Measurements from ENCODE around the gene MAPK8IP1.

The MAPK8IP1 gene

DNA sequence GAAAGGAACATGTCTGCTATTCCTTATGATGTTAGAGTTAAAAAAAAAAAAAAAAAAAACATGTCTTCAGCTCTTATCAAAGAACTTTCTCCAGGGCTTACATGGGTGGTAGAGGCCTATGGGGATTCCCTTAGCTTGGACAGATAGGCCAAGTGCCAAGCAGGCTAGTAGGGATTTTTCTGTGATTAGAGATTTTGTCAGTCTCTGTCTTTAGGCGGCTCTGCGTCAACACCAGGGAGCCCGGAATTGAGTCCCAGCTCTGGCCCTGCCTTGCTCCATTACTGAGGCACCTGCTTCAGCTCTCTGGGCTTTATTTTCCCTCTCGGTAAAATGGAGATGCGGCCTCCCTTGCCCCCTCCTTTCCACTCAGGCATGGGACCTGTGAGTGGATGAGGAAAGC is 25.1 kb upstream of the MAPK8IP1 start:
- DNase-seq = no peak

DNA sequence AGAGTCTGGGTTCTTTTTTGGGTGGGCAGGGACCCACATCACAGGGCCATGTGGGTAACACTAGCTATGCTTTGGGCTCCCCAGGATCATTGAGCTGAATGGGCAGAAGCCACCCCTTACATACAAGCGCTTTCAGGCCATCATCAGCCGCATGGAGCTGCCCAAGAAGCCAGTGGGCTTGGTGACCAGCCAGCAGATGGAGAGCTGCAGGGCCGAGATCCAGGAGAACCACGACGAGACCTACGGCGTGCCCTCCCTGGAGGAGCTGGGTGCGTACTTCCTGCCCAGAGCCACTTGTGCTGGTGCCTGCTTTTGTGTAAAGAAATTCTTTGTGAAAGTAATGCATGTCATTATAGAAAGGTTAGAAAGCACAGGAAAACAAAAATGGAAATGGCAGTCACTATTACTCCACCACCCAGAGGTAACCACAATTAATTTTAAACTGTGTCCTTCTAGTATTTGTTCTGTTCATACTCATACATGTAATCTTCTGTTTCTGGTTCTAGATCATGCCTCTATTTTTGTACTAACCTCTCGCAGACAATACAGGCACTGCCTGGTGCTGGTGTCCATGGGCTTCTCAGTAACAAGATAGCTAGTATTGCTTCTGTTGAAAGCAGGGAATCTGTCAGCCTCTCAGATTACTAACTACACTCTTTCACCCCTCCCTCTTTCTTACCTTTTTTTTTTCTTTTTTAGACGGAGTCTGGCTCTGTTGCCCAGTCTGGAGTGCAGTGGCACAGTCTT is 24.5 kb upstream of the MAPK8IP1 start:
- DNase-seq = no peak

DNA sequence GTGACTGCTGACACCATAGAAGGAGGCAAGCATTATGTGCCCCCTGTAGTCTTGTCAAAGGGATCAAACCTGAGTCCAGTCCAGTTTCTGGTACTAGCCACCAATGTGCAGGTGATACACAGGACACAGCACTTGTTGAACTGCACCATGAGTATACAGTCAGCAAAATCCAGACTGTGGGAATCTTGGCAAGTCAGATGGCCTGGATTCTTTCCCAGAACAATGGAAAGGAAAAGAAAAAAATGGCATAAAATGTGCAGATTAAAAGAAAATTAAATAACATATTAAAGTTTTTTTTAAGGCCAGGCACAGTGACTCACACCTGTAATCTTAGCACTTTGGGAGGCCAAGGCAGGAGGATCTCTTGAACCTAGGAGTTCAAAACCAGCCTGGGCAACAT is 21.4 kb upstream of the MAPK8IP1 start:
- no peak for DNase-seq

DNA sequence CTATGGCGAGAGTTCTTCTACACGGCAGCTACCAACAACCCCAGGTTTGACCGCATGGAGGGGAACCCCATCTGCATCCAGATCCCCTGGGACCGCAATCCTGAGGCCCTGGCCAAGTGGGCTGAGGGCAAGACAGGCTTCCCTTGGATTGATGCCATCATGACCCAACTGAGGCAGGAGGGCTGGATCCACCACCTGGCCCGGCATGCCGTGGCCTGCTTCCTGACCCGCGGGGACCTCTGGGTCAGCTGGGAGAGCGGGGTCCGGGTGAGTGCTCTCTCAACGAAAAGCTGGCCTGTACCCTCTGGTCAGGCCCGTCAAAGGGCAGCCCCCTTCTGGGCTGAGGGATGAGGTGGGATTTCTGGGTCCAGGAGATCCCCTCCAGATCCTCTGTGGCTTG is 15.9 kb upstream of the MAPK8IP1 start:
- no peak for DNase-seq

DNA sequence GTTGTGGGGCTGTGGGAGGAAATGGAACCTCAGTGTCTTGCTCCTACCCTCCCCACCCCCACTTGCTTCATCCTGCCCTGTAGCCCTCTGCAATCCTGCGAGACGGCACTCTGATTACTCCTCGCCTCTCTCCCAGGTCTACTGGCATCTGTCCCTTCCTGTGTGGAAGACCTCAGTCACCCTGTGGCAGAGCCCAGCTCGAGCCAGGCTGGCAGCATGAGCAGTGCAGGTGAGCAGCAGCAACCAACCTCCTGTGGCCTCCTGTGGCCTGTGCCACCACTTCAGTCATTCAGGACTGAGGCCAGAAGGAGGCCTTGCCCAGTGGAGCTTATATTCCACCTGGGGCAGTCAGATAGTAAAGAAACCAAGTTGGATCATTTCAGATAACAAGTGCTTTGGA is 14.7 kb upstream of the MAPK8IP1 start:
- DNase-seq = no peak

DNA sequence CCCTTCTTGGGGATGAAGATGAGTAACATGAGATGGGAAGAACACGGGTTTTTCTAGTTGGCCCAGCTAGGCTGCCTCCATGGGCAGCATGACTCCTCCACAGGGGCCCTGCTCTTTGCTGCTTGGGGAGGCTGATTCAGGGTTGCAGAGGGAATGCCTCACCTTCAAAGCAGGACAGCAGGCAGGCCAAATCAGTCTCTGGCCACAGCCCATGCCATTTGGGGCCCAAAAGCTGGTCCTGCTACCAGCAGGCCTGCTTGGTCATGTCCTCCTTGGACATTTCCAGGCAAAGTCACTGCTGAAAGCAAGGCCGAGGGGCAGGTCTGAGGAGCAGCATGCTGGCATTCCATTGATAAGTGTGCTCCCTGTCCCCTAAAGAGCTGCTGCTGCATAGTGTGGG is 13.8 kb upstream of the MAPK8IP1 start:
- no peak for DNase-seq

DNA sequence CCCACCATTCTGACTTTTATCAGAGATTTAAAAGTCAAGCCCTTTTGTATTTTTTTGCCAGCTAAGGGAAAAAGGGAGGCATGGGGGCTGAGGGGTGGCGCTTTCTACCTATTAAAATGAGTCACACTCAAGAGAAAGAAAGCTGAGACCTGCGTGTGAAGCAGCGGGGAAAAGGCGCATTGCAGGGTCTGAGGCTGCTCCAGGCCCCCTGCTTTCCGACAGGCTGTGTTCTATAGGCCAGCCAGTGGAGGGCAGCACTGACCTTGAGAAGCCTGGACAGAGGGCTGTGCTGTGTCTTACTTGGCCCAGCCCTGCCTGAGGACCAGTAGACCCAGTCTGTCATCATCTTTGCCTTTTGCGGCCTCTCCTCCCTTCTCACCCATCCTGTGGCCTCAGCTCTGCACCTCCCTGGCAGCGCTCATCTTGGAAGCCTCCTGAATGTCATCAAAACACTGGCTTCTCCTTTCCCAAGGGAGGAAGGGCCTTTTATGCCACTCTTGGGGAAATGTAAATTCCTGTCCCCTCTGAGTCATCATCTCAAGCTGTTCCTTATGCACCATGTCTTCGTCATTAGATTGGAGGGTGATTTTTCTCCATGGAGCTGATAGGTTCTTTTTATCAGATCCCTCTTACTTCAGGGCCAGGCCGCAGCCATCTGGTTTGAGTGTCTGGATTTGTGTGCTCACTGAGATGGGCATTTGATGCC is 12.6 kb upstream of the MAPK8IP1 start:
- peak; percentile 86 for DNase-seq

DNA sequence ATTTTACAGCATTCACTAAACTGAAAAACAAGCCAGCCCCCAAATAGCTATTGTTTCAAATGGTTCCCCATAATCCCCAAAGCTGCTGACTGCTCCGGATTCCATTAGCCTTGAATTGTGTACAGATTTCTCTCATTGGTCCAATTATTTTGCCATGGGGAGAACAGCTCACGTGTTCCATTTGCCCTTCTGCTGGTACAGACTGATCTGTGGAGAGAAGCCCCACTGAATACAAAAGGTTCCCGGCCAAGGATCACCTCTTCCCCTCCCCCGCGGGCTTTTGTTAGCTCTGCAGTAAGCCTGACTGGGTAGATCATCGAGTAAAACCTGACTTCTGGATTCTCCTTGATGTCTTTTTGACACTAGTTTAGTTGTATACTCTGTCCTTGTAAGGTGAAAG is 9.1 kb upstream of the MAPK8IP1 start:
- no peak for DNase-seq

DNA sequence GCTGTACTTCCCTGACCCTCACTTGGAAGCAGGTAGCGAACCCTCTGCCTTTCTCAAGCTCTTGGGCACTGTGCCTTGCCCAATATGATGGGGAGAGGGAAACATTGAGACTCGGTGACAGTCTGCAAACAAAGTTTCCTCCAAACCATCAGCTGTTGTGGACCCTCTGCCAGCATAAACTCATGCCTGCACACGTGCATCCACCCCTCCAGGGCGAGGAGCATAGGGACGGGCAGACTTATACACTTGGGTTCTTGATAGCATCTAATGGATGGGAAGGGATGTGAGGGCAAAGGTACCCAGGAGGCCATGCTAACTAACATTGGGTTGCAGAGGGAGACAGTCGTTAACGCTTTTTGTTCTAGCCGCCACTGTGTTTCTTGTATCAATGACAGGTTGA is 8.2 kb upstream of the MAPK8IP1 start:
- DNase-seq = no peak

DNA sequence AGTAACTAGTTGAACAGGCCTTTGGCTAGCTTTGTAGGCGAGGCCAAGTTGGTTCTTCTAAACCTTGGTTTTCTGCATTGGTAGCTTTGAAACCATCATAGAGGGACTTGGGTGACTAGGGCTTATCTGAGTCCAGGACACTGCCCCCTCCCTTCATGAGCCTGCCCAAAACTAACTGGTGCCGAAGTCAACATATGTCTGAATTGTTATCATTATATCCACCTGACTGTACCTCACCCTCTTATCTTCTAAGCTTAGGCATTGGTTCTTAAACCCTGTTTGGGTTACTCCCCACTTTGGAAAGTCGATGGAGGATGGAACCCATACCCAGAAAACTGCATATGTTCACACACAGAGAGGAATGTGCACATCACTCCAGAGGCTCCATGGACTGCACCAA is 7.6 kb upstream of the MAPK8IP1 start:
- DNase-seq = no peak

DNA sequence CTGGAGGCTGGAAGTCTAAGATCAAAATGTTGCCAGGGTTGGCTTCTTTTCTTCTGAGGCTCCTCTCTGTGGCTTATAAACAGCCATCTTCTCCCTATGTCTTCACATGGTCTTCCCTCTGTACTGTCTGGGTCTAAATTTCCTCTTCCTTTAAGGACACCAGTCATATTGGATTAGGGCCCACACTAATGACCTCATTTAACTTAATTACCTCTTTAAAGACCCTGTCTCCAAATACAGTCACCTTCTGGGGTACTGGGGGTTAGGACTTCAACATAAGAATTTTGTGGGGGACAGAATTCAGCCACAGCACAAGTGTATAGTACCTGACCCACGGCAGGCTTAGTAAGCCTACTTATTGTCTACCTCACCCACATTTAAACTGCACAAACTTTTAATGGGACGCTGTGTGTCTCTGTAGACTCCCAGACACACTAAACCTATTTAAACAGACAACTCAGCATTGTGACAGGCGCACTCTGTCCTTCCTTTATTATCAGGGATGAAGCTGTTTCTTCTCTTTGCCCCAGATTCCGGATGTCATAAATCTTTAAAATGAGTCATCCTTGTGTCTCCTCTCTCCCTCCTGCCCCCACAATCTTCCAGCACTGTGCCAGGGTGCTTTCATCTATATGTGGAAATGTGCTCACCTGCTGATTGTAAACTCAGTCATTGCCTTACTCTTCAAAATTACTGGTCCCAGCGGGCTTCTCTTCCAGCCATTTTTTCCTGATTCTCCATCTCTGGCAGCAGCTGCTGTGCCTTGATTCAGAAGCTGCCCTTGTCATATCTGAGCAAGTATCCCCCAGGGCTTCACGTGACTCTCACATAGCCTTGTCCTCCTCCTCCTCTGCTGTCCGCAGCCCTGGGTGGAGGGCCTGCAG is 5.4 kb upstream of the MAPK8IP1 start:
- peak; percentile 96 for DNase-seq

DNA sequence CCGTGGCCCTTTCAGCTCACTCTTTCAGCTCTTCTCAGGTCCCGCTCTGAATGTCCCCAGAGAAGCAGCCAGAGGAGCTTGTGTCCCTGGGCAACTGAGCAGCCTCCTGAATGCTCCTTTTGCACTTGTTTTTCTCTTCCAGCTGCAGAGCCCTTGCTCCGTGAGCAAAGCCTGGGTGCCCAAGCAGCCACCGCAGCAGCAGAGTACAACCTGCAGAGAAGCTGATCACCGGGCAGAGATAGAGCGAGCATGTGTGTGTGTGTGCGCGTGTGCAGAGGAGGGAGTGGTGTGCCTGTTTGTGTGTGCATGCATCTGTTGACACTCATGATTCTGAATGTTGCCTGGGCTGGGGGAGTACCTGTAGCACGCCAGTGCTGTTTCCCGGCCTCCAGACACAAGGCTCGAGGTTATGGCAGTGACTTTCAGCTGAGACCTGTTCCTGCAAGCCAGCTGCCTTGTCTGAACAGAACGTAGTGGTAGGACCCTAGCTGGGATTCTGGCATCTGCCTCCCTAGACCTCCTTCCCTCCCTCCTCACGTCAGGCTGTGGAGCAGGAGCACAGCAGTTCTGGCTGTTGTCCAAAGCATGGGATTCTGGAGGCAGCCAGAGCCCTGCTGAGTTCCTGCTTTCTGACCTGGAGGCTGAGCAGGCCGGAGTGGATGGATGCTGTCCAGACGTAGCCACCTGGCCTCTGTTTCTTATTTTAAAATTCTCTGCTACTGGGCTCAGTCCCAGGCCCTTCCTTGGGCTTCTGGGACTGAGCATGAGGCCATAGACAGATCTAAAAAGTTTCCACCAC is 4.5 kb upstream of the MAPK8IP1 start:
- peak; percentile 95 for DNase-seq

DNA sequence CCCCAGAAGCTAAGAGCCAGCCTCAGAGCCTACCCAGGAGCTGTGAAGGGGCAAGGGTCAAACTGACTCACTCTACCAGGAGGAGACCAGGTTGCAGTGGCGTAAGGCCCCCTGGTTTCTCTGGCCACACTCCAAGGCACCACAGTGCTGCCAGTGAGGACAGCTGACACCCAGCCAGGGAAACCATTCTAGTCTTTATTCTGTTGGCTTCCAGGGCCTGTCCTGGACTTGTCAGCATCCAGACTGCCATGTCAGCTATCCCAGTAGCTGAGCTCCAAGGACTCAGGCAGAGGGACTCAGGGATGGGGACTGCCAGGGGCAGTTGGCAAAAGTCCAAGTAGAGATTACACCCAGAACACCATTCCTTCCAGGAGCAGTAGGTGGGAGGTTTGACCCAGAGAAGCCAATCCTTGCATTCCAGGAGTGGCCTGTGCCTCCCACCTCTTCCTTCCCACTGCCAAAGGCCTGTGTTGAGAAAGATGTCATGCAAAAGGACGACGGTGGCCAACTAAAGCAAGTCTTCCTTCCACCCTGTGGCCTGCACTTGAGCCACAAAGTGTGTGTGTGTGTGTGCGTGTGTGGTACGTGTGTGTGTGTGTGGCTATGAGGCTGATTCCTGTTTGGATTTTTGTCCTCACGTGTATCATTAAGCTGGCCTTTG is 3.6 kb upstream of the MAPK8IP1 start:
- peak; percentile 87 for DNase-seq

DNA sequence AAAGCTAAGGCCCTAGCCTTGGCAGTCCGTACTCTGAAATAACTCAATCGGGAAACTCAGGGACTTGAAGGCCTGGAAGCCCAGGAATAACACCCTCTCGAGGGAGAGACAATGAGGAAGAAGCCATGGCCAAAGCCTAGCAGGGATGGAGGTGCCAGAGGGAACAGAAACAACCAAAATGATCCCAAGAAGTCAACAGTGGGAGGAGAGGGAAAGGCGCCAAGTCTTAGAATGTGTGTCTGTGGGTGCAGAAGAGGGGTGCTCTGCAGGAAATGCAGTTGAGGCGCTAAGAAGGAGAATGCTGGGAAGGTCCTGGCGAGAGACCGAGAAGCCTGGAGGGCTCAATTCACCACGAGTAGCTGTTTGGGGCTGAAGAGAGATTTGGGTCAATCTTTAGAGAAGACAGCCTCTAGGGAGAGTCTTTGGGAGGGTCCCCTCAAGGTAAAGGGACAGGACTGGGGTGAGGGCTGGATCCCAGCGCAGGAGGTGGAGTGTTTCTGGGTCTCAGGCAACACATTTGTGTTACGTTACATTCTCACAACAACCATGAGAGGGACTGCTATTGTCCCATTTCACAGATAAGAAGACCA is 760 bp upstream of the MAPK8IP1 start:
- no peak for DNase-seq

DNA sequence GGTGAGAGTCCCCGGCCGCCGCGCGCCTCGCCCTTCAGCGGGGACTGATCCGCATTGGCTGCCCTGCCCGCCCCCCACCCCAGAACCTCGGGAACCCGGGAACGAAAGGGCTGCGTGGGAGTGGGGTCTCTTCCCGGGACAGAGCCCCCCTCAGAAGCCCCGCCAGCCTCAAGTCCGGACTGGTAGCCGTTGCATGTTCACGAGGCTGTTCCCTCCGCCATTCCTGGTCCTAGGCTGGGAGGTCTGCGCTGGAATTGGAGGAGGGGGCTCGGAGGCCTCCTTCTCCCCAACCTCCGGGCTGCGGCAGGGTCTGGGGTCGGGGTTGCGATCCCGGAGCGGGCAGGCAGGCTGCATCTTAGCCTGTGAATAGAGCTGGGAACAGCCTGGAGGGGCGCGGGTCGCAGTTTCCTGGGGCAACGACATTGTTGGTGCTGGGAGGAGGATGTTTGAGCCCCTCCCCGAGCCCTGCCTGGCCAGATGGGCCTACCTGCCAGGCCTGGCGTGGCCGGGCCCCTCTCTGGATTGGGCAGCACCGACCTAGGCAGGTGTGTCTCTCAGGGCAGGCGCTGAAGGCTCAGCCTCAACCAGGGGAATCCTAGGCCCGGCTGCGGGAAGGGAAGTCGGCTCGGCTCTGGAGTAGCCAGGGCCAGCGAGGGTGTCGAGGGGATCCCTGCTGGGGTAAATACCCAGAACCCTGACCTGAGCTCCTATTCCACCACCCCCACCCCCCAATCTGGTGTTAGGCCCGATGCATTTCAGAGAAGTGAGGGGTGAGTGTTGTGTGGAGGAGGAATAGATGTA is 670 bp downstream of the MAPK8IP1 start:
- DNase-seq = peak; percentile 82

DNA sequence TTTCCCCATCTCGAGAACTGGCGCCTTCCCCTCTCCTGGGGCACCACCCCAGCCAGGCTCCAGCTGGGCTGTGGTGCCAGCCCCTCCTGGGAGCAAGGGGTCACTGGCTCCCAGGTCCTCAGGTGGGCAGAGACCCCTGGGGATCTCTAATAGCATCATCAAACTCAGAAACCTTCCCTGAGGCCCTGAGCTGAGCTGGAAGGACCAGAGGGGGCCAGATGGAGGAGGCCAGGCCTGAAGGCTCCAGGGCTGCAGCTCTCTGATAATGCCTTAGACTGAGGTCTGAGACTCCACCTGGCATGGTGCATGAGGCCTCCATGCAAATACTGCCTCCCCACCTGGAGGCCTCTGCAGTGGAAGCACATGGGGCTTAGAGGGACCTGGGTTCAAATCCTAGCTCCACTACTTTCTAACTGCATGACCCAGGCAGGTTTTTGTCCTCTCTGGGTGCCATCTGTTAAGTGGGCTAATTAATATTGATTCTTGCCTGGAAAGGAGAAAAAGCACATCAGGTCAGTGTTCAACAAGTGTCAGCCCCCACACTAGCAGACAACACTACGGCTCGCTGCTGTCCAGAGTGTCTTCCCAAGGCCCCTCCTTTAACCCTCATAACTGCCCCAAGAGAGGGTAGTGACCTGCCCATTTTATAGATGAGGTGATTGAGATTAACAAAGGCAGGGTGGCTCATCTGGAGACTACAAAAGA is 1.5 kb downstream of the MAPK8IP1 start:
- DNase-seq = peak; percentile 63

DNA sequence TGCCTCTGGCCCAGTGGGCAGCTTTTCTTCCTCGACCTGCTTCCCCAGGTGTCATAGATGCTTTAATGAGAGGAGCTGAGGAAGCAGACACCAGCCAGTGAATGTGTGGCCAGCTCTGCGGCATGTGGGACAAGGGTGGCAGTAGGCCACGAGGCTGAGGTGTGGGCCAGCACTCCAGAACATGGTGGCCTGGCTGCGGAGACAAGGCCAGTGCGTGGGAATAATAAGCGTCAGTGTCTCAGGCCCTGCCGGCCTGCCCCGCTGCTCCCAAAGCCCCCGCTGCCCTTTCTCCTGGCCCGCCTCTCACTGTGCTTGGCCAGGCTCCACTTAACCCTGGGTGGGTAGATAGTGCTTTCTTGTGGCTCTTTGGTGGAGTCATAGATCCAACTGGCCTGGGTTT is 2.1 kb downstream of the MAPK8IP1 start:
- DNase-seq = no peak

DNA sequence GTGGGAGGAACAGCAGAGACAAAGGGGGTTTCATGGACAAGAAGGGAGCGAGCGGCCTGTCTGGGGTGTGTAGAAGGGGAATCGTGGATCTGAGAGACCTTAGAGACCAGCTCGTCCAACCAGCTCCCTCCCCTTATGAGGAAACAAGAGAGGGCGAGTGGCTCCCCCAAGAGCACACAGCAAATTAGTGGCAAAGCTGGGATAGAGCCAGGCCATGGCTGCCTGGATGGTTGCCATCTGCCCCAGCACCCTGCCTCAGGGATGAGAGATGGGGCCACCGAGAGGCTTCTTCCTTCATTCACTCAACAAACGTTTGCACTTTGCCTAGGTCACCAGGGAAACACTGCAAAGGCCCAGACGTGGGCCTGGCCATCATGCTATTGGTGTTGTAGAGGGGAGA is 4.1 kb downstream of the MAPK8IP1 start:
- no peak for DNase-seq

DNA sequence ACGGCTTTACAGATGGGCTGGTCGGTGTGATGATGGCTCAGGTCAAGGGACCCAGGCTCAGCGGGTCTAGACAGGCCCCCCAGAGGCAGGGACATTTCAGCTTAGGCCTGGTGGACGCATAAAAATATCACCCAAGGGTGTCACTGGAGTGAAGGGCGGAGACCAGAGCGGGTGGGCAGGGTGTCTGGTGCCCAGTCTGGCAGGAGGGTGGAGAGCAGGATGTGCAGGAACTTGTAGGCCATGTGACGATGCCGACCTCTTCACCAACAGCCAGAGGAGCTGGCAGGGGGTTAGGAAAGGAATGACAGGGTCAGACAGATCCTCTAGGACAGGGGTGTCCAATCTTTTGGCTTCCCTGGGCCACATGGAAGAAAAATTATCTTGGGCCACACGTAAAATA is 4.5 kb downstream of the MAPK8IP1 start:
- DNase-seq = no peak

DNA sequence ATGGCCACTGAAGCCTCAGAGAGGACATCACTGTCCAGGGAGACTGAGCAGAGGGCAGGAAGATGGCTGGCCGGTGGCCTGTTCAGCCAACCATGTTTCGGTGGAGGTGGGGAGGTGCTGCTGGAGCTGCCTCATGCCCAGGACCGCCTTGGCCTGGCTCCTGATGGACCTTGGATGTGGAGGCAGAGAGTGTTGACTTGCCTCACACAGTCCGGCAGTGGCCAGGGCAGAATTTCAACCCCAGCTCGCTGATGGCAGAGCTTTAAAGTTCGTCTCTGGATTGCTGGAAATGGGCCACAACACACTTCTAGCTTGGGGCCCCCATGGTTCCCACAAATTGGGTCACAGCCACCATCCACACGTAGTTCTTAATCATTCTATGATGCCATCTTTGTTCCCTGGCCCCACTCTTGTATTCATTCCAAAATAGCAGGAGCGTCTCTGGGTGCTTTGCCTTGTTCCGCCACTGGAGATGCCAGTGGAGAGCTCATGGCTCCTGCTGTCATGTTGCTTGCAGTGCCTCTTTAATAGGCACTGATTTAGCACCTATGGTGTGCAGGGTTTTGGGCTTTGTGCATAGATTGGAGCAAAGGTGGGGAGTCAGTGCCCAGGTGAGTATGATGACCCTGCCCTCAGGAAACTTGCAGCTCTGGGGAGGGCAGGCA is 5.6 kb downstream of the MAPK8IP1 start:
- no peak for DNase-seq
